Small intestine (tissue), 7 donors: ENCODE measurements around the gene RRAGC. TPM values are rescaled to one million over a fixed set of nuclear protein-coding genes. Genes with fewer than 3 reads are reported as not detected.

Experiments
- DNase-seq, 2 donors: peaks; one replicate each; pipeline versions ENCODE4 v3.0.0 to v3.0.0-alpha.2; 2013
- FAIRE-seq: peaks from 2 replicates; lab custom pipeline; 2012; peaks lifted over from hg19 to GRCh38; lab: Jason Lieb, UNC
- H3K27ac ChIP-seq, 3 donors: one replicate each; pipeline ENCODE4 v1.5.1; 2013; ENCODE audit warnings: low read length in 2 of 3, mild to moderate bottlenecking in 2 of 3, control low read depth in 1 of 3, inconsistent platforms in 1 of 3, low read depth in 1 of 3, moderate library complexity in 1 of 3
- H3K27me3 ChIP-seq, 3 donors: one replicate each; pipeline ENCODE4 v1.6.1; 2013; ENCODE audit warnings: low read length in 3 of 3, inconsistent platforms in 1 of 3; ENCODE audit not compliant: control insufficient read depth in 3 of 3, insufficient read depth in 3 of 3
- H3K36me3 ChIP-seq, 3 donors: one replicate each; pipeline ENCODE4 v1.6.1; 2013; ENCODE audit warnings: low read length in 3 of 3, inconsistent platforms in 1 of 3, low read depth in 1 of 3, mild to moderate bottlenecking in 1 of 3, moderate library complexity in 1 of 3; ENCODE audit not compliant: control insufficient read depth in 3 of 3, insufficient read depth in 2 of 3
- H3K4me1 ChIP-seq, 3 donors: one replicate each; pipeline ENCODE4 v1.6.1; 2013; ENCODE audit warnings: low read length in 2 of 3, inconsistent platforms in 1 of 3, low read depth in 1 of 3, mild to moderate bottlenecking in 1 of 3, moderate library complexity in 1 of 3; ENCODE audit not compliant: control insufficient read depth in 3 of 3, insufficient read depth in 2 of 3
- H3K4me3 ChIP-seq, 3 donors: one replicate each; pipeline ENCODE4 v1.5.1; 2013; ENCODE audit warnings: low read length in 3 of 3, control low read depth in 1 of 3, inconsistent platforms in 1 of 3, low read depth in 1 of 3, mild to moderate bottlenecking in 1 of 3, moderate library complexity in 1 of 3
- H3K9me3 ChIP-seq, 2 donors: one replicate each; pipeline ENCODE4 v1.6.1; 2013; ENCODE audit warnings: low read depth in 1 of 2, low read length in 1 of 2; ENCODE audit not compliant: control insufficient read depth in 2 of 2, insufficient read depth in 1 of 2
- WGBS, 3 donors: extraction: QIAGEN DNeasy Blood & Tissue Kit; methylation state at CpG; one replicate each; pipeline ENCODE4 v1.1.7; 2013; 5-methylcytosine and 5-hydroxymethylcytosine counted together
- polyA plus RNA-seq, 4 donors: library from polyadenylated mRNA; stranded (reverse) in 3 of 4; unstranded in 1 of 4; fragments of 200-250 nt in 3 of 4; fragments of 120-200 nt in 1 of 4; gene quantifications; one replicate each; pipeline versions ENCODE4 v1.2.1 to v1.2.3, GENCODE V29; 2013
- donor health status: healthy with polysubstance abuse.
- donor health status: control.
- donor health status: control.
- donor health status: Bipolar disorder and iron deficiency.
- donor health status: healthy.

The RRAGC gene
- polyA plus RNA-seq, 4 donors = 15.1 to 27.9 (median 25.8) TPM

DNA sequence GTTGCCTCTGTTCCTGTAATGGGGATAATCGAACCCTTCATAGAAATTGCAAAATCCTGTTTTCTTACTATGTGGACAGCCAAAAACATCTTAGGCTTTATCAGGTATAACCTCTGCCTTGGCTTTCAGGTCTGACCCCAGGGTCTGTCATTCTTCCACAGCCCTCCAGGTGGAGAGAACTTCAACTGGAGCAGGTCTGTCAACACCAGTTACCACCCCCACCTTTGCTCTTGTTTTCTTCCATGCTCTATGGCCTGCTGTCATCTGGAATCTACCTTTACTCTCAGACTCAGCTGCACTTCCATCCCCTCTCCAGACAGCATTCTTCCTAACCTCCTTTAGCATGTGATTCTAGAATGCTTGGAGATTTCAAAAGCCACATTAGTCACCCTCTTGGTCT is 32.2 kb upstream of the RRAGC start:
- FAIRE-seq = no peak
- Histone ChIP-seq H3K4me3 (no peak overlapping the region), H3K9me3 (no peaks in the 10 kb centered on the region), H3K27ac (no peak overlapping the region), H3K27me3 (no peaks in the 10 kb centered on the region), H3K4me1 (no peaks in the 10 kb centered on the region), H3K36me3 (no peaks in the 10 kb centered on the region)
- DNase-seq = no peak
- WGBS, 3 donors = 88 to 96% (median 96%) methylated on average over 1 of the region's 1 CpG

DNA sequence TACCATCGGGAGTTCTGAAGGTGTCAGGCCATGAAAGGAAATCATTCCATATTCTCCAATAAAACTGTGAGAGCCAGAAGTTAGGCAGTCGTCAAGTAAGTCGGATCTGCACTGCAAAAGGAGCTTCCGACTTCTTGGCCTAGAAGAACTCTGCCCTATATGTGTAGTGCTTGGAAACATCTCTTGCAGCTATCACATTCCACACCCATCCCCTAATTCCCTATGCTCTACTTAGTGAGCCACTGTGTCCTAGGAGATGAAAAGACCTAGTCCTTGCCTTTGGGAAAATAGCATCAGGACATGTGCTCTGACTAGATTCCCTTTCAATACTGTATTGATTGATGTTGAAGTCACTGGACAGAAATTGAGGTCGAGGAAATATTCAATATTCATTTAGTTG is 30.0 kb upstream of the RRAGC start:
- DNase-seq = no peak
- Histone ChIP-seq H3K4me1 (no peaks in the 10 kb centered on the region), H3K27ac (no peak overlapping the region), H3K9me3 (no peaks in the 10 kb centered on the region), H3K27me3 (no peaks in the 10 kb centered on the region), H3K4me3 (no peak overlapping the region), H3K36me3 (no peaks in the 10 kb centered on the region)
- 67 to 81% (median 73%) methylated on average over 5 of the region's 5 CpGs for WGBS, 3 donors
- FAIRE-seq = no peak

DNA sequence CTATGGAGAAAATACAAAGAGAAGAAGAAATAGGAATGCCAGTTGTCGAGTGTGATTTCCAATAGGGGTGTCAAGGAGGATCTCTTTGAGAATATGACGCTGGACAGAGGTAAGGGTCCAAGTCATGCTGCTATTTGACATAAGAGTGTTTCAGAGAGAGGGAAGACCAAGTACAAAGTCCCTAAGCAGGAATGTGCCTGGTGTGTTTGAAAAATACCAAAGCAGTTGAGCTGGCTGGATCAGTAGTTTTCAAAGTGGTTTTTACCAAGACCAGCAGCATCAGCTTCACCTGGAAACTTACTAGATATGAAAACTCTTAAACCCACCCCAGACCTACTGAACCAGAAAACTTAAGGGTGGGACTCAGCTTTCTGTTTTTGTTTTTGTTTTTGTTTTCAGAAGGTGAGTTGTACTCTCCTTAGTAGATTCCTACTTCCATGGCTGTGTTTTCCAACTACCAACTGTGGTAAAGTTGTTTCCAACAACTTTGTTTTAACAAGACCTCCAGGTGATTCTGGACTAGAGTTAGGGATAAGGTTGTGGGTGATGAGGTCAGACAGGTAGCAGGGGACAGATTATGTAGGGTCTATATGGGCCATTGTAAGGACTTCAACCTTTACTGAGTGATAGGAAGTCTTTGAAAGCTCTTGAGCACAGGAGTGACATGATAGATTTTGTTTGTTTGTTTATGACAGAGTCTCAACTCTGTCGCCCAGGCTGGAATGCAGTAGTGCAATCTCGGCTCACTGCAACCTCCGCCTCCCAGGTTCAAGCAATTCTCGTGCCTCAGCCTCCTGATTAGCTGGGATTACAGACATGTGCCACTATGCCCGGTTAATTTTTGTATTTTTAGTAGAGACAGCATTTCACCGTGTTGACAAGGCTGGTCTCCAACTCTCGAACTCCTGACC is 29.1 kb upstream of the RRAGC start:
- no peaks in the 10 kb centered on the region for H3K9me3 ChIP-seq
- no peaks in the 10 kb centered on the region for H3K36me3 ChIP-seq
- WGBS, 3 donors = 83 to 89% (median 86%) methylated on average over 9 of the region's 9 CpGs
- no peaks in the 10 kb centered on the region for H3K27me3 ChIP-seq
- FAIRE-seq = no peak
- DNase-seq = no peak
- no peak overlapping the region for H3K27ac ChIP-seq
- no peak overlapping the region for H3K4me3 ChIP-seq
- H3K4me1 ChIP-seq = no peaks in the 10 kb centered on the region

DNA sequence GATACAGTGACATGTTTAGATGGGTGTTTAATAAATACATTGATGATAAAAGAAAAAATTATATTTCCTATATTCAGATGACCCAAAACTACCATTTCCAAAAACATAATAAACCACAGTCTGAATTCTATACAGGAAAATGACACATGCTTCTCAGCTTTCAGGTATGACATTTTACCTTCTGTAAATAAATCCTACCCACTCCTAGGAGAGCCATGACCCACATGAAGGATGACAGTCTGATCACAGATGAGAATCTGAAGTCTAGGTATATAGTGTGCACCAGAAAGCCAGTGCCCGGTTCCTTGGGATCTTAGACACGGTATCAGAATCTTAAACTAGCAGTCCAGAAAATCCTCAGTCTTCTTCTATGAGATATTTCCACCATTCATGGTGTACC is 25.5 kb upstream of the RRAGC start:
- Histone ChIP-seq H3K4me1 (no peaks in the 10 kb centered on the region), H3K36me3 (no peaks in the 10 kb centered on the region), H3K4me3 (no peak overlapping the region), H3K27me3 (no peaks in the 10 kb centered on the region), H3K9me3 (no peaks in the 10 kb centered on the region), H3K27ac (no peak overlapping the region)
- no peak for DNase-seq
- no peak for FAIRE-seq
- 92 to 93% (median 92%) methylated on average over 2 of the region's 2 CpGs for WGBS, 3 donors

DNA sequence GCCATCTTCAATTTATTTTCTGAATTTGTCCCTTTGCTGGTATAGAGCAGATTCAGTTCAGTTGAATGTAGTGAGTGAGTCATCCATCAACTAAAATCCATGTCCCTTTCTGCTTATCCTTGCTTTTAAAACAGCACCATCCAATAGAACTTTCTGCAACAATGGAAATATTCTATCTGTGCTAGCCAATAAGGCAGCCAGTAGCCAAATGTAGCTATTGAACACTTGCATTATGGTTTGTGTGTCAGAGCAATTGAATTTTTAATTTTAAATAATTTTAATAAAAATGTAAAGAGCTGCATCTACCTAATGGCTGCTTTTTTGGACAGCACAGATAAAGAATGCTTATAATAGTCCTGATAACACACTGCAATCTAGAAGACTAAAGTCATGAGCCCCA is 21.9 kb upstream of the RRAGC start, which contains the start of gene GJA9:
Gene GJA9 (minus strand): TSS at position 101 of the 400 bp plus-strand sequence. CDS start 5,489 bp downstream, outside the sequence.
- no peak within 1 kb of the TSS for H3K27ac ChIP-seq
- no peak within 1 kb of the TSS for H3K4me3 ChIP-seq
- H3K4me1 ChIP-seq = no peaks in the 10 kb centered on the region
- H3K36me3 ChIP-seq = no peaks in the 10 kb centered on the region
- DNase-seq (no peak), FAIRE-seq (no peak)
- no peaks in the 10 kb centered on the region for H3K9me3 ChIP-seq
- H3K27me3 ChIP-seq = no peaks in the 10 kb centered on the region

DNA sequence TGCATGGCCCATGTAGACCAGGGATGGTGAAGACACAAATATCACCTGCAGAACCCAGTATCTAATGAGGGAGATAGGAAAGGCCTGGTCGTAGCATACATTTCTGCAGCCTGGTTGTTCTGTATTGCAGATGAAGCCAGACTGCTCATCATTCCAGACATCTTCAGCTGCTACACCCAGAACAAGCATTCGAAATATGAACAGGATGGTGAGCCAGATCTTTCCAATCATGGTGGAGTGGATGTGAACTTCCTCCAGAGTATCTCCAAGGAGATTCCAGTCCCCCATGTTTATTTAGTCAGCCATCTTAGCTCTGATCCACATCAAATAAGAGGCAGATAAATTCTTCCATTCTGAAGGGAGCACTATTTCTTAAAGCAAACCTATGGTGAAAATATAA is 16.2 kb upstream of the RRAGC start:
- Histone ChIP-seq H3K36me3 (no peaks in the 10 kb centered on the region), H3K27ac (no peak overlapping the region), H3K9me3 (no peaks in the 10 kb centered on the region), H3K4me1 (peaks cover 0 to 9% (median 6%) of the 10 kb centered on the region in 3 donors), H3K4me3 (no peak overlapping the region), H3K27me3 (no peaks in the 10 kb centered on the region)
- DNase-seq = no peak
- FAIRE-seq = no peak
- WGBS, 3 donors = 80 to 98% (median 85%) methylated on average over 2 of the region's 2 CpGs

DNA sequence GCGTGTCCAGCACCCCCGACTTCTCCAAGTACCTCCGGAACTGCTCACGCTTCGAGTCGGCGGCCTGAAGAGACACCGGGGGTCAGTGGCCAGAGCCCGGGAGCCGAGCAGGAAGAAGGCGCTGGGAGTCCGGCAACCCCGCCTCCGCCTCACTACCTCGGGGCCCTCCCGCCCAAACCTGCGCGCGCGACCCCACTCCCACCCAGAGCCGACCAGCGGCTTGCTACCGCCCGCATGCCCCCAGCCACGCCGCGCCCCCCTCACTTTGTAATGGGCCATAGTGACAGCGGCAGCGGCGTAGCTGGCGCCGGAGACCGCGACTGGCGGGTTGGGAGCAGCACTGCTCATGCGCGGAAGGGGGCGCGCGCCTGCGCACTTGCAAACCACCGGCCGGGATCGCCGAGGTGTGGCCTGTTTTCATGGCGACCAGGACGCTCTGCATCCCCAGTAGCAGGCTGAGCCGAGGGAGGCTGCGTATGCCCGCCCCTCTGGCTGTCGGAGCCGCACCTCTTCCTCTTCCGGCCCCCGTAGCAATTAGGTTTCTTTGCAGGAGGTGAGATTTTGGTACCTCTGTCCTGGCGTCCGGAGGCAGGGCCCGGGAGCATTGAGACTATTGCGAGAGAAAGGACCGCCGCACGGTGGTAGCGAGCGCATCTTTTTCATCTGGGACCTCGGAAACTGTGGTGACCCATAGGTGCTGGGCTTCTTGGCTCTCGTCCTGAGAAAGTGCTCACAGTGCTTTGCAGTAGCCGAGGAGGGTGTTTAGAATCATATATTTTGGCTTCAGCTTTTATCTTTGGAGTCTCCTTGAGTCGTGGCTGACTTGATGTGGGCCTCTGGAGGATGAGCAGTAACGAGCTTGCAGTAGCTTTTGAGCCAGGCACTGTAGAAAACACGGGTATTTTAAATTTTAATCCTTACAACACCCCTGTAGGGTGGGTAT is 13.7 kb upstream of the RRAGC start, which contains the start of gene MYCBP:
Gene MYCBP (minus strand): TSS at position 322 of the 943 bp plus-strand sequence. CDS start 43 bp downstream, at position 279.
- Histone ChIP-seq H3K27ac (peak within 1 kb of the TSS; percentile 56 to 68 (median 63)), H3K9me3 (no peaks in the 10 kb centered on the region), H3K36me3 (no peaks in the 10 kb centered on the region), H3K4me3 (peak within 1 kb of the TSS; percentile 60 to 93 (median 67)), H3K4me1 (peaks cover 0 to 9% (median 6%) of the 10 kb centered on the region in 3 donors), H3K27me3 (no peaks in the 10 kb centered on the region)
- peak; percentile 96 to 98 for DNase-seq
- FAIRE-seq = no peak
- WGBS, 3 donors = 0 to 1% (median 0%) methylated on average over 43 to 69 of the region's 69 CpGs

DNA sequence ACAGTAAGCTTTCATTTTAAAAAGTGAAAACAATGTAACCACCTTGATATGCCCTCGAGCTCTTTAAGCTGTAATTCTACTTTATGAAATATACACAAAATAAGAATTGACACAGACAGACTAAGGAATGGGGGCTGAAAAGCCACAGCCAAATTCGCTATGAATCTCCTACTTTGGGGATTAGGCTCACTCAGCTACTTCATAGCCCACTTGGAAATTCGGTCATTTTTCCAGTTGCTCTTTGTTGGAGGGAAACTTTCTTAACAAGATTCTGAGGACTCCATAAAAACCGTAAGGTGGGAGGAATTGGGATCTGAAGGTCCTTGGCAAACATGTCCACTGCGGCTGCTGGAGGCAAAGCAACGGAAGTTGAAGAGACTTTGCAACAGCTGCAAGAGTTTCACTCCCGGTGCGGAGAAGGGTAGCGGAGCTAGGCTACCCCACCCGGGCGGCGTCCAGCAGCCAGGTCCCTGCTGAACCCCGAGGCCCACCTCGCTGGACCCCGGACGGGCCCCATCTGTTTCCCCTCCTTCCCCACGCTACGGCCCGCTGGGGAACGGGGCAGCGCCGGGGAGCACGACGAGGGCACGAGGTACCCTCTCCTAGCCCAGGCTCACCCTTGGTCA is 12.9 kb upstream of the RRAGC start:
- Histone ChIP-seq H3K36me3 (no peaks in the 10 kb centered on the region), H3K4me1 (peaks cover 0 to 9% (median 6%) of the 10 kb centered on the region in 3 donors), H3K4me3 (peak overlapping the region; percentile 60 to 93 (median 67)), H3K27me3 (no peaks in the 10 kb centered on the region), H3K9me3 (no peaks in the 10 kb centered on the region), H3K27ac (peak overlapping the region; percentile 26 to 56 (median 28))
- peak; percentile 27 to 36 for DNase-seq
- no peak for FAIRE-seq
- 1 to 3% (median 1%) methylated on average over 25 of the region's 25 CpGs for WGBS, 3 donors
